B cell (primary cell): ENCODE results near the gene LYRM2. TPM values are rescaled to one million over a fixed set of nuclear protein-coding genes. Genes with fewer than 3 reads are reported as not detected.

Experiments
- ATAC-seq: fragments of 200-7000 bp; cut with Tn5 transposase; one replicate; pipeline ENCODE4 v1.10.0; 2021; ENCODE audit warnings: low read depth, mild to moderate bottlenecking, moderate number of reproducible peaks, moderate library complexity
- CTCF ChIA-PET: fragments of 350-600 bp; sonication (Branson Sonifier 250); formaldehyde crosslinking; loops from one replicate; lab custom pipeline; 2021; ENCODE audit warnings: antibody characterized with exemption, inconsistent platforms; lab: Charles Lee
- POLR2A ChIA-PET: fragments of 350-600 bp; sonication (Branson Sonifier 250); formaldehyde crosslinking; loops from one replicate; lab custom pipeline; 2021; ENCODE audit warnings: antibody characterized with exemption; lab: Charles Lee
- DNase-seq: peaks from one replicate; pipeline ENCODE4 v3.0.0; 2013
- H2AFZ ChIP-seq: 2 replicates; pipeline ENCODE4 v1.6.1; 2012; ENCODE audit warnings: mild to moderate bottlenecking, low read depth, low read length; ENCODE audit not compliant: insufficient read depth, poor library complexity, severe bottlenecking
- H3K27ac ChIP-seq, 2 donors: 1 replicate in 1 of 2; 2 replicates in 1 of 2; pipeline ENCODE4 v1.5.1; 2012 to 2013; ENCODE audit warnings: low read length in 2 of 2, mild to moderate bottlenecking in 2 of 2, moderate library complexity in 1 of 2
- H3K27me3 ChIP-seq, 4 experiments: fragments of 200-600 bp in 1 of 4; sonication (generic) in 1 of 4; replicated peaks in 1 of 4; 1 replicate in 2 of 4; 2 replicates in 2 of 4; pipeline versions ENCODE4 v1.6.1 to v1.7.0; 2013 to 2016; ENCODE audit warnings: low read length in 3 of 4, mild to moderate bottlenecking in 2 of 4, mixed read lengths in 1 of 4, moderate library complexity in 1 of 4; ENCODE audit not compliant: insufficient read depth in 4 of 4, control insufficient read depth in 3 of 4; ENCODE audit errors: control extremely low read depth in 1 of 4
- H3K36me3 ChIP-seq, 2 experiments: replicated peaks in 1 of 2; 1 replicate in 1 of 2; 2 replicates in 1 of 2; pipeline versions ENCODE4 v1.6.1 to v1.7.1; 2013; ENCODE audit warnings: low read length in 1 of 2; ENCODE audit not compliant: insufficient read depth in 2 of 2, control insufficient read depth in 1 of 2; ENCODE audit errors: control extremely low read depth in 1 of 2, extremely low read depth in 1 of 2
- H3K4me1 ChIP-seq, 2 donors: fragments of 200-600 bp in 1 of 2; sonication (generic) in 1 of 2; 1 replicate in 1 of 2; 2 replicates in 1 of 2; pipeline versions ENCODE4 v1.5.1 to v1.6.1; 2013 to 2017; ENCODE audit warnings: low read length in 2 of 2; ENCODE audit not compliant: control insufficient read depth in 2 of 2, insufficient read depth in 2 of 2
- H3K4me2 ChIP-seq: replicated peaks from 2 replicates; pipeline ENCODE3; 2012; ENCODE audit warnings: mild to moderate bottlenecking, low read depth, low read length; ENCODE audit not compliant: poor library complexity, severe bottlenecking
- H3K4me3 ChIP-seq, 5 experiments: fragments of 200-600 bp in 1 of 5; sonication (generic) in 1 of 5; 1 replicate in 3 of 5; 2 replicates in 2 of 5; pipeline versions ENCODE4 v1.5.1 to v1.7.0; 2011 to 2016; ENCODE audit warnings: low read length in 4 of 5, mild to moderate bottlenecking in 4 of 5, low read depth in 2 of 5, control low read depth in 1 of 5, moderate library complexity in 1 of 5; ENCODE audit not compliant: insufficient read depth in 1 of 5; ENCODE audit errors: control extremely low read depth in 1 of 5, extremely low read depth in 1 of 5
- H3K79me2 ChIP-seq: fragments of 200-600 bp; sonication (generic); one replicate; pipeline ENCODE4 v1.6.0; 2016; ENCODE audit warnings: low read length; ENCODE audit not compliant: control insufficient read depth, insufficient read depth
- H3K9ac ChIP-seq: fragments of 200-600 bp; sonication (generic); 2 replicates; pipeline ENCODE4 v1.6.1; 2017; ENCODE audit warnings: mild to moderate bottlenecking, low read length, moderate library complexity
- H3K9me3 ChIP-seq, 3 donors: one replicate each; pipeline versions ENCODE4 v1.6.1 to v1.7.1; 2013; ENCODE audit warnings: low read length in 2 of 3; ENCODE audit not compliant: control insufficient read depth in 2 of 3, insufficient read depth in 1 of 3; ENCODE audit errors: control extremely low read depth in 1 of 3
- H4K20me1 ChIP-seq: 2 replicates; pipeline ENCODE4 v1.6.0; 2012; ENCODE audit warnings: mild to moderate bottlenecking, low read length; ENCODE audit not compliant: insufficient read depth, control insufficient read depth, poor library complexity, severe bottlenecking
- H3K27ac Mint-ChIP-seq: one replicate; pipeline ENCODE4 v1.8.0; 2021; ENCODE audit warnings: mixed read lengths
- H3K27me3 Mint-ChIP-seq: one replicate; pipeline ENCODE4 v1.8.0; 2021; ENCODE audit warnings: mixed read lengths
- H3K4me1 Mint-ChIP-seq: one replicate; pipeline ENCODE4 v1.8.0; 2021; ENCODE audit warnings: mixed read lengths
- H3K4me3 Mint-ChIP-seq: one replicate; pipeline ENCODE4 v1.8.0; 2021; ENCODE audit warnings: mixed read lengths
- H3K9me3 Mint-ChIP-seq: one replicate; pipeline ENCODE4 v1.8.0; 2022; ENCODE audit warnings: mixed read lengths; ENCODE audit not compliant: insufficient read depth
- EZH2 ChIP-seq: IDR thresholded peaks from 2 replicates; pipeline ENCODE4 v1.6.1; 2012; ENCODE audit warnings: borderline replicate concordance, low read depth, mild to moderate bottlenecking, moderate library complexity, low read length; ENCODE audit not compliant: insufficient read depth, poor library complexity, severe bottlenecking
- WGBS: methylation state at CpG from one replicate; pipeline ENCODE4 v1.1.5; 2013; ENCODE audit warnings: missing lambda C conversion rate; ENCODE audit not compliant: insufficient coverage; 5-methylcytosine and 5-hydroxymethylcytosine counted together
- intact Hi-C: fragments of 100-400 bp; cut with micrococcal nuclease; formaldehyde crosslinking; loops from one replicate; pipeline ENCODE4 v1.10.0; 2022
- polyA plus RNA-seq: library from polyadenylated mRNA; depleted of rRNA; stranded (reverse); fragments of >200 nt; gene quantifications from 2 replicates; pipeline ENCODE4 v1.2.3, GENCODE V29; 2012
- total RNA-seq, 2 donors: library from RNA; stranded (reverse); fragments of 120-200 nt in 1 of 2; gene quantifications; 1 replicate in 1 of 2; 2 replicates in 1 of 2; pipeline versions ENCODE4 v1.2.3 to v1.2.4, GENCODE V29; 2013 to 2022
- TF ChIP-seq, protein P1 (sequence below): fragments of 200-600 bp; IDR thresholded peaks from one replicate; pipeline ENCODE4 v1.8.0; 2022; ENCODE audit warnings: antibody characterized with exemption, mild to moderate bottlenecking

Gene LYRM2
- total and polyA plus RNA-seq, 2 donors (not counting 1 experiment from before 2014, with no cell fraction given), result 17.6 to 33.7 TPM

DNA sequence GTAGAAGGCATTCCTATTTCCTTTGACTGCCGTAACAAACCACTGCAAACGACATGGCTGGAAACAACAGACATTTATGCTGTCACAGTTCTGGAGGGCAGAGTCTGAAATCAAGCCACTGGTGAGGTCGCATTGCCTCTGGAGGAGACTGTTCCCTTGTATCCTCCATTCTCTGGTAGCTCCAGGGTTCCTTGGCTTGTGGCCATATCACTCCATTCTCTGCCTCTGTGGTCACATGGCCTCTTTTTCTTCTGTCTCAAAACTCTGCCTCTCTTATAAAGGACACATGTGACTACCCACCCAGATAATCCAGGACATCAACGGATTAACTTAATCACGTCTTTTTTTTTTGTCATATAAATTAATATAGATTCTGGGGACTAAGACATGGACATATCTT is 84.4 kb downstream of the LYRM2 start:
- H3K4me1 Mint-ChIP-seq, result no peaks in the 10 kb centered on the region
- TF ChIP-seq, protein P1, sequence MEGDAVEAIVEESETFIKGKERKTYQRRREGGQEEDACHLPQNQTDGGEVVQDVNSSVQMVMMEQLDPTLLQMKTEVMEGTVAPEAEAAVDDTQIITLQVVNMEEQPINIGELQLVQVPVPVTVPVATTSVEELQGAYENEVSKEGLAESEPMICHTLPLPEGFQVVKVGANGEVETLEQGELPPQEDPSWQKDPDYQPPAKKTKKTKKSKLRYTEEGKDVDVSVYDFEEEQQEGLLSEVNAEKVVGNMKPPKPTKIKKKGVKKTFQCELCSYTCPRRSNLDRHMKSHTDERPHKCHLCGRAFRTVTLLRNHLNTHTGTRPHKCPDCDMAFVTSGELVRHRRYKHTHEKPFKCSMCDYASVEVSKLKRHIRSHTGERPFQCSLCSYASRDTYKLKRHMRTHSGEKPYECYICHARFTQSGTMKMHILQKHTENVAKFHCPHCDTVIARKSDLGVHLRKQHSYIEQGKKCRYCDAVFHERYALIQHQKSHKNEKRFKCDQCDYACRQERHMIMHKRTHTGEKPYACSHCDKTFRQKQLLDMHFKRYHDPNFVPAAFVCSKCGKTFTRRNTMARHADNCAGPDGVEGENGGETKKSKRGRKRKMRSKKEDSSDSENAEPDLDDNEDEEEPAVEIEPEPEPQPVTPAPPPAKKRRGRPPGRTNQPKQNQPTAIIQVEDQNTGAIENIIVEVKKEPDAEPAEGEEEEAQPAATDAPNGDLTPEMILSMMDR, result no peak
- TF ChIP-seq EZH2, result no peak
- DNase-seq (no peak), ATAC-seq (no peak)
- CTCF ChIA-PET, result interaction anchor here (1.4 kb wide), 1 partner anchor 9 kb away, joined by 4 read pairs; no protein-coding TSS in a partner anchor
- Histone ChIP-seq H2AFZ (no peak overlapping the region), H3K9ac (no peak overlapping the region), H3K9me3 (peaks cover 0 to 4% (median 0%) of the 10 kb centered on the region in 3 donors), H3K4me2 (no peak overlapping the region), H3K79me2 (no peaks in the 10 kb centered on the region), H3K27me3 (peaks cover 0 to 3% (median 0%) of the 10 kb centered on the region in 4 experiments), H3K27ac (no peak overlapping the region), H3K4me3 (no peak overlapping the region), H4K20me1 (no peaks in the 10 kb centered on the region), H3K4me1 (no peaks in the 10 kb centered on the region), H3K36me3 (no peaks in the 10 kb centered on the region)
- peaks cover 5% of the 10 kb centered on the region for H3K9me3 Mint-ChIP-seq
- peaks cover 10% of the 10 kb centered on the region for H3K27me3 Mint-ChIP-seq
- no peak overlapping the region for H3K27ac Mint-ChIP-seq
- WGBS, result 96% methylated on average over 3 of the region's 5 CpGs
- intact Hi-C loops, result no loop called here
- POLR2A ChIA-PET, result no interaction called here
- no peak overlapping the region for H3K4me3 Mint-ChIP-seq

DNA sequence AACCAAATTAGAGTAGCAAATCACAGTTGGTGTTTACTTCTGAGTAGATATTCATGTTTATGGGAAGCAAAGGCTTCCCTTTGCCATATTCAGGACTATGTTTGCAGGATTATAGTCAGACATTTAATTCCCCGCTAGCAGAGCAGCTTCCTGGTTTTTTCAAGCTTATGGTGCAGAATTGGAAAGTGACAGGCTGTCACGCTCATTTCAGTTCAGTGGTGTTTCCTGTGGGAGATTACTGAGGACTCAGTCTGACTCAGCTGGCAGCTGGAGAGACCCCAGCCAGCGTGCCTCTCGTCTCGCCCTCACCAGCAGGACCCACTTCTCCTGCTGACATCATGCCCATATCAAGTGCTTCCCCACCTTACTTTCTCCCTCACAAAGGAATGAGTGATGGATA is 85.1 kb downstream of the LYRM2 start:
- no peak overlapping the region for H3K27ac ChIP-seq
- intact Hi-C loops, result no loop called here

More for the DNA sequence above, 85.1 kb downstream of the LYRM2 start:
- POLR2A ChIA-PET, result no interaction called here
- WGBS, result 51% methylated on average over 2 of the region's 5 CpGs
- Histone ChIP-seq H3K36me3 (no peaks in the 10 kb centered on the region), H3K4me2 (no peak overlapping the region), H3K4me3 (no peak overlapping the region), H3K9ac (no peak overlapping the region), H3K4me1 (no peaks in the 10 kb centered on the region), H3K9me3 (peaks cover 0 to 4% (median 0%) of the 10 kb centered on the region in 3 donors), H2AFZ (no peak overlapping the region), H3K27me3 (peaks cover 0 to 3% (median 0%) of the 10 kb centered on the region in 4 experiments), H3K79me2 (no peaks in the 10 kb centered on the region), H4K20me1 (no peaks in the 10 kb centered on the region)
- ATAC-seq (no peak), DNase-seq (no peak)
- H3K4me3 Mint-ChIP-seq, result no peak overlapping the region
- no peaks in the 10 kb centered on the region for H3K4me1 Mint-ChIP-seq
- CTCF ChIA-PET, result no interaction called here
- peaks cover 5% of the 10 kb centered on the region for H3K9me3 Mint-ChIP-seq
- TF ChIP-seq, protein P1, result no peak
- no peak for TF ChIP-seq EZH2
- peaks cover 10% of the 10 kb centered on the region for H3K27me3 Mint-ChIP-seq
- H3K27ac Mint-ChIP-seq, result no peak overlapping the region
